ENCODE results near the gene ADAM23.

- TF ChIP-seq CTCF (IDR thresholded peaks at IDR 0.05) (no peak), POLR2A (IDR thresholded peaks at IDR 0.05) (no peak)
Measured at GRCh38 chr2:206603243-206603642, 159.9 kb downstream of the ADAM23 start.

Data from thyroid gland (tissue), 4 donors.